ENCODE data around the gene ACSL4.

DNA sequence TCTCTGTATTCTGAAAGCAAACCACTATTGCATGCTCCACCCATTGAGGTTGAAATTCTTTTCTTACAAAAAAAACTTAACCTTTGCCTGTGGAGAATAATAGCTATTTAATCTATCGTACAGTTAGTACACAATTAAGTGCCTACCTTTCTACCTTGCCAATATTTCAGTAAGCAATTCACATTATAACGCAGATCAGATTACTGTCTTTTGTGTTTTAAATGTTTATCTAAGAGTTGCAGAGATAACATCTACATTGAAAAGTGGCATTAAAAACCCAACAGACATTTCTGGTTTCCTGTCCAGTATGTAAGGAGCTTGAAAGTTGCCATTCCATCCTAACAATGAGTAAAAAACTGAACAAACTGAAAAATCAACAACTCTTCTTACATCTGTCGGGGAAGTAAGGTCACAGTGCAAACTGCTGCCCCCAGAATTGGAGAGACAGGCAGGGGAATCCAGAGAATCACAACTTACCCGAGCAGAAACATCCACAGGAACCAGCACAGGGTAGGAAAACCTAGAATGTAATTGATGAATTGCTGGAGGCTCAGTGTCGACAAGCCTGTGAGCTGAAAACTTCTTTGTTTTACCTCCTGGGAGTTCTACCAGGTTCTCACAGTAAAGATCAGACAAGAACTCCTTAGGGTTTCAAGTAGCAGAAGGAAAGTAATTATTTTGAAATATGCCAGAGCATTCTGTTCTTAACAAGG, 27.3 kb upstream of the ACSL4 start:
- TF ChIP-seq PPARD (CRISPR knock-in tag; IDR thresholded peaks at IDR 0.05), result no peak
- no peak for TF ChIP-seq MYC (IDR thresholded peaks at IDR 0.05; ENCODE audit: low read depth, low read length)
- no peak for TF ChIP-seq MYC (CRISPR knock-in tag; IDR thresholded peaks at IDR 0.05; ENCODE audit: borderline replicate concordance, low read depth)
- TF ChIP-seq, protein P1, sequence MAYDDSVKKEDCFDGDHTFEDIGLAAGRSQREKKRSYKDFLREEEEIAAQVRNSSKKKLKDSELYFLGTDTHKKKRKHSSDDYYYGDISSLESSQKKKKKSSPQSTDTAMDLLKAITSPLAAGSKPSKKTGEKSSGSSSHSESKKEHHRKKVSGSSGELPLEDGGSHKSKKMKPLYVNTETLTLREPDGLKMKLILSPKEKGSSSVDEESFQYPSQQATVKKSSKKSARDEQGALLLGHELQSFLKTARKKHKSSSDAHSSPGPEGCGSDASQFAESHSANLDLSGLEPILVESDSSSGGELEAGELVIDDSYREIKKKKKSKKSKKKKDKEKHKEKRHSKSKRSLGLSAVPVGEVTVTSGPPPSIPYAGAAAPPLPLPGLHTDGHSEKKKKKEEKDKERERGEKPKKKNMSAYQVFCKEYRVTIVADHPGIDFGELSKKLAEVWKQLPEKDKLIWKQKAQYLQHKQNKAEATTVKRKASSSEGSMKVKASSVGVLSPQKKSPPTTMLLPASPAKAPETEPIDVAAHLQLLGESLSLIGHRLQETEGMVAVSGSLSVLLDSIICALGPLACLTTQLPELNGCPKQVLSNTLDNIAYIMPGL (CRISPR knock-in tag; IDR thresholded peaks at IDR 0.05), result no peak
- TF ChIP-seq SREBF2 (CRISPR knock-in tag; IDR thresholded peaks at IDR 0.05), result no peak
- TF ChIP-seq, protein P2, sequence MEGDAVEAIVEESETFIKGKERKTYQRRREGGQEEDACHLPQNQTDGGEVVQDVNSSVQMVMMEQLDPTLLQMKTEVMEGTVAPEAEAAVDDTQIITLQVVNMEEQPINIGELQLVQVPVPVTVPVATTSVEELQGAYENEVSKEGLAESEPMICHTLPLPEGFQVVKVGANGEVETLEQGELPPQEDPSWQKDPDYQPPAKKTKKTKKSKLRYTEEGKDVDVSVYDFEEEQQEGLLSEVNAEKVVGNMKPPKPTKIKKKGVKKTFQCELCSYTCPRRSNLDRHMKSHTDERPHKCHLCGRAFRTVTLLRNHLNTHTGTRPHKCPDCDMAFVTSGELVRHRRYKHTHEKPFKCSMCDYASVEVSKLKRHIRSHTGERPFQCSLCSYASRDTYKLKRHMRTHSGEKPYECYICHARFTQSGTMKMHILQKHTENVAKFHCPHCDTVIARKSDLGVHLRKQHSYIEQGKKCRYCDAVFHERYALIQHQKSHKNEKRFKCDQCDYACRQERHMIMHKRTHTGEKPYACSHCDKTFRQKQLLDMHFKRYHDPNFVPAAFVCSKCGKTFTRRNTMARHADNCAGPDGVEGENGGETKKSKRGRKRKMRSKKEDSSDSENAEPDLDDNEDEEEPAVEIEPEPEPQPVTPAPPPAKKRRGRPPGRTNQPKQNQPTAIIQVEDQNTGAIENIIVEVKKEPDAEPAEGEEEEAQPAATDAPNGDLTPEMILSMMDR (IDR thresholded peaks at IDR 0.05 in 2 of 3, conservative IDR thresholded peaks at IDR 0.05 in 1 of 3; ENCODE audit: insufficient read depth in 2 of 3, low read depth in 1 of 3, low read length in 3 of 3), result no peak
- no peak for TF ChIP-seq SETDB1 (IDR thresholded peaks at IDR 0.05; ENCODE audit: low read length)
- no peak for TF ChIP-seq ZNF561 (CRISPR knock-in tag; conservative IDR thresholded peaks at IDR 0.05)
- TF ChIP-seq, protein P3, sequence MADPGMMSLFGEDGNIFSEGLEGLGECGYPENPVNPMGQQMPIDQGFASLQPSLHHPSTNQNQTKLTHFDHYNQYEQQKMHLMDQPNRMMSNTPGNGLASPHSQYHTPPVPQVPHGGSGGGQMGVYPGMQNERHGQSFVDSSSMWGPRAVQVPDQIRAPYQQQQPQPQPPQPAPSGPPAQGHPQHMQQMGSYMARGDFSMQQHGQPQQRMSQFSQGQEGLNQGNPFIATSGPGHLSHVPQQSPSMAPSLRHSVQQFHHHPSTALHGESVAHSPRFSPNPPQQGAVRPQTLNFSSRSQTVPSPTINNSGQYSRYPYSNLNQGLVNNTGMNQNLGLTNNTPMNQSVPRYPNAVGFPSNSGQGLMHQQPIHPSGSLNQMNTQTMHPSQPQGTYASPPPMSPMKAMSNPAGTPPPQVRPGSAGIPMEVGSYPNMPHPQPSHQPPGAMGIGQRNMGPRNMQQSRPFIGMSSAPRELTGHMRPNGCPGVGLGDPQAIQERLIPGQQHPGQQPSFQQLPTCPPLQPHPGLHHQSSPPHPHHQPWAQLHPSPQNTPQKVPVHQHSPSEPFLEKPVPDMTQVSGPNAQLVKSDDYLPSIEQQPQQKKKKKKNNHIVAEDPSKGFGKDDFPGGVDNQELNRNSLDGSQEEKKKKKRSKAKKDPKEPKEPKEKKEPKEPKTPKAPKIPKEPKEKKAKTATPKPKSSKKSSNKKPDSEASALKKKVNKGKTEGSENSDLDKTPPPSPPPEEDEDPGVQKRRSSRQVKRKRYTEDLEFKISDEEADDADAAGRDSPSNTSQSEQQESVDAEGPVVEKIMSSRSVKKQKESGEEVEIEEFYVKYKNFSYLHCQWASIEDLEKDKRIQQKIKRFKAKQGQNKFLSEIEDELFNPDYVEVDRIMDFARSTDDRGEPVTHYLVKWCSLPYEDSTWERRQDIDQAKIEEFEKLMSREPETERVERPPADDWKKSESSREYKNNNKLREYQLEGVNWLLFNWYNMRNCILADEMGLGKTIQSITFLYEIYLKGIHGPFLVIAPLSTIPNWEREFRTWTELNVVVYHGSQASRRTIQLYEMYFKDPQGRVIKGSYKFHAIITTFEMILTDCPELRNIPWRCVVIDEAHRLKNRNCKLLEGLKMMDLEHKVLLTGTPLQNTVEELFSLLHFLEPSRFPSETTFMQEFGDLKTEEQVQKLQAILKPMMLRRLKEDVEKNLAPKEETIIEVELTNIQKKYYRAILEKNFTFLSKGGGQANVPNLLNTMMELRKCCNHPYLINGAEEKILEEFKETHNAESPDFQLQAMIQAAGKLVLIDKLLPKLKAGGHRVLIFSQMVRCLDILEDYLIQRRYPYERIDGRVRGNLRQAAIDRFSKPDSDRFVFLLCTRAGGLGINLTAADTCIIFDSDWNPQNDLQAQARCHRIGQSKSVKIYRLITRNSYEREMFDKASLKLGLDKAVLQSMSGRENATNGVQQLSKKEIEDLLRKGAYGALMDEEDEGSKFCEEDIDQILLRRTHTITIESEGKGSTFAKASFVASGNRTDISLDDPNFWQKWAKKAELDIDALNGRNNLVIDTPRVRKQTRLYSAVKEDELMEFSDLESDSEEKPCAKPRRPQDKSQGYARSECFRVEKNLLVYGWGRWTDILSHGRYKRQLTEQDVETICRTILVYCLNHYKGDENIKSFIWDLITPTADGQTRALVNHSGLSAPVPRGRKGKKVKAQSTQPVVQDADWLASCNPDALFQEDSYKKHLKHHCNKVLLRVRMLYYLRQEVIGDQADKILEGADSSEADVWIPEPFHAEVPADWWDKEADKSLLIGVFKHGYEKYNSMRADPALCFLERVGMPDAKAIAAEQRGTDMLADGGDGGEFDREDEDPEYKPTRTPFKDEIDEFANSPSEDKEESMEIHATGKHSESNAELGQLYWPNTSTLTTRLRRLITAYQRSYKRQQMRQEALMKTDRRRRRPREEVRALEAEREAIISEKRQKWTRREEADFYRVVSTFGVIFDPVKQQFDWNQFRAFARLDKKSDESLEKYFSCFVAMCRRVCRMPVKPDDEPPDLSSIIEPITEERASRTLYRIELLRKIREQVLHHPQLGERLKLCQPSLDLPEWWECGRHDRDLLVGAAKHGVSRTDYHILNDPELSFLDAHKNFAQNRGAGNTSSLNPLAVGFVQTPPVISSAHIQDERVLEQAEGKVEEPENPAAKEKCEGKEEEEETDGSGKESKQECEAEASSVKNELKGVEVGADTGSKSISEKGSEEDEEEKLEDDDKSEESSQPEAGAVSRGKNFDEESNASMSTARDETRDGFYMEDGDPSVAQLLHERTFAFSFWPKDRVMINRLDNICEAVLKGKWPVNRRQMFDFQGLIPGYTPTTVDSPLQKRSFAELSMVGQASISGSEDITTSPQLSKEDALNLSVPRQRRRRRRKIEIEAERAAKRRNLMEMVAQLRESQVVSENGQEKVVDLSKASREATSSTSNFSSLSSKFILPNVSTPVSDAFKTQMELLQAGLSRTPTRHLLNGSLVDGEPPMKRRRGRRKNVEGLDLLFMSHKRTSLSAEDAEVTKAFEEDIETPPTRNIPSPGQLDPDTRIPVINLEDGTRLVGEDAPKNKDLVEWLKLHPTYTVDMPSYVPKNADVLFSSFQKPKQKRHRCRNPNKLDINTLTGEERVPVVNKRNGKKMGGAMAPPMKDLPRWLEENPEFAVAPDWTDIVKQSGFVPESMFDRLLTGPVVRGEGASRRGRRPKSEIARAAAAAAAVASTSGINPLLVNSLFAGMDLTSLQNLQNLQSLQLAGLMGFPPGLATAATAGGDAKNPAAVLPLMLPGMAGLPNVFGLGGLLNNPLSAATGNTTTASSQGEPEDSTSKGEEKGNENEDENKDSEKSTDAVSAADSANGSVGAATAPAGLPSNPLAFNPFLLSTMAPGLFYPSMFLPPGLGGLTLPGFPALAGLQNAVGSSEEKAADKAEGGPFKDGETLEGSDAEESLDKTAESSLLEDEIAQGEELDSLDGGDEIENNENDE (IDR thresholded peaks at IDR 0.05; ENCODE audit: low read depth, low read length), result no peak
- TF ChIP-seq GATAD2A (IDR thresholded peaks at IDR 0.05), result no peak
- TF ChIP-seq CBX8 (IDR thresholded peaks at IDR 0.05; ENCODE audit: borderline replicate concordance, extremely low read depth, low read depth, low read length, poor library complexity, severe bottlenecking), result no peak
- TF ChIP-seq, protein P4, sequence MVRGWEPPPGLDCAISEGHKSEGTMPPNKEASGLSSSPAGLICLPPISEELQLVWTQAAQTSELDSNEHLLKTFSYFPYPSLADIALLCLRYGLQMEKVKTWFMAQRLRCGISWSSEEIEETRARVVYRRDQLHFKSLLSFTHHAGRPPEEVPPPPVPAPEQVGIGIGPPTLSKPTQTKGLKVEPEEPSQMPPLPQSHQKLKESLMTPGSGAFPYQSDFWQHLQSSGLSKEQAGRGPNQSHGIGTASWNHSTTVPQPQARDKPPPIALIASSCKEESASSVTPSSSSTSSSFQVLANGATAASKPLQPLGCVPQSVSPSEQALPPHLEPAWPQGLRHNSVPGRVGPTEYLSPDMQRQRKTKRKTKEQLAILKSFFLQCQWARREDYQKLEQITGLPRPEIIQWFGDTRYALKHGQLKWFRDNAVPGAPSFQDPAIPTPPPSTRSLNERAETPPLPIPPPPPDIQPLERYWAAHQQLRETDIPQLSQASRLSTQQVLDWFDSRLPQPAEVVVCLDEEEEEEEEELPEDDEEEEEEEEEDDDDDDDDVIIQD (CRISPR knock-in tag; IDR thresholded peaks at IDR 0.05), result no peak
- TF ChIP-seq TAF1 (IDR thresholded peaks at IDR 0.05; ENCODE audit: control insufficient read depth, extremely low read depth, insufficient read depth, low read length, severe bottlenecking), result no peak
- TF ChIP-seq EP300 (IDR thresholded peaks at IDR 0.05; ENCODE audit: low read length), result no peak
- TF ChIP-seq PRPF4 (IDR thresholded peaks at IDR 0.05; ENCODE audit: insufficient read depth, low read depth, low read length, poor library complexity, severe bottlenecking), result no peak
